ENCODE results near the gene TTC21A.

DNA sequence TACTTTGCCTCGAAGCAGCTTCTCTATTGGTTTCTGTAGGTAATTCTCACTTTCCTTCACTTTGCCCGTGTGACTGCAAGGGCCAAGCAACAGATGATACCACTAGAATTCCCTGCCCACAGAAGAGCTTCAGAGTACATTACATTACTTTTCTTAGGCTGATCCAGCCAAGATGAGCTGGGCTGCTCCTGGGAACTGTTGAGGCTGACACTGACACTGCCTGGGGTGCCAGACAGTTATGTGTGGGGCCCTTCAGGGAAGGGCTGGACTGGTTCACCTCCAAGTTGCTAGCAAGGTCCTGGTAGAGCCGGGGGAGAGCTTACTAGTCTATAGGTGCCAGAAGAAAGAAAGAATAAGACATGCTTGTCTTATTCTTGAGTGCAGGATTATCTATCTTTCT, 19.0 kb upstream of the TTC21A start:
- TF ChIP-seq, protein P1, sequence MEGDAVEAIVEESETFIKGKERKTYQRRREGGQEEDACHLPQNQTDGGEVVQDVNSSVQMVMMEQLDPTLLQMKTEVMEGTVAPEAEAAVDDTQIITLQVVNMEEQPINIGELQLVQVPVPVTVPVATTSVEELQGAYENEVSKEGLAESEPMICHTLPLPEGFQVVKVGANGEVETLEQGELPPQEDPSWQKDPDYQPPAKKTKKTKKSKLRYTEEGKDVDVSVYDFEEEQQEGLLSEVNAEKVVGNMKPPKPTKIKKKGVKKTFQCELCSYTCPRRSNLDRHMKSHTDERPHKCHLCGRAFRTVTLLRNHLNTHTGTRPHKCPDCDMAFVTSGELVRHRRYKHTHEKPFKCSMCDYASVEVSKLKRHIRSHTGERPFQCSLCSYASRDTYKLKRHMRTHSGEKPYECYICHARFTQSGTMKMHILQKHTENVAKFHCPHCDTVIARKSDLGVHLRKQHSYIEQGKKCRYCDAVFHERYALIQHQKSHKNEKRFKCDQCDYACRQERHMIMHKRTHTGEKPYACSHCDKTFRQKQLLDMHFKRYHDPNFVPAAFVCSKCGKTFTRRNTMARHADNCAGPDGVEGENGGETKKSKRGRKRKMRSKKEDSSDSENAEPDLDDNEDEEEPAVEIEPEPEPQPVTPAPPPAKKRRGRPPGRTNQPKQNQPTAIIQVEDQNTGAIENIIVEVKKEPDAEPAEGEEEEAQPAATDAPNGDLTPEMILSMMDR (IDR thresholded peaks at IDR 0.05), result no peak
- TF ChIP-seq POLR2A (IDR thresholded peaks at IDR 0.05), result no peak

Data from adrenal gland (tissue), 5 donors.